ENCODE measurements around the gene DOK6.

- TF ChIP-seq POLR2A (IDR thresholded peaks at IDR 0.05; ENCODE audit: low read length) (no peak), GATA1 (IDR thresholded peaks at IDR 0.05; ENCODE audit: low read depth, low read length) (no peak)
Measured at GRCh38 chr18:69664399-69664798, 263.7 kb downstream of the DOK6 start.

All from erythroblast (primary cell).